Left ventricle myocardium superior (tissue), 1 donor: ENCODE data around the gene RNF112. TPM values are rescaled to one million over a fixed set of nuclear protein-coding genes. Genes with fewer than 3 reads are reported as not detected.
A peak's percentile ranks its signal among the peaks of the same experiment; 100 is the strongest.

Source experiments
- ATAC-seq: fragments of 200-7000 bp; cut with Tn5 transposase; one replicate; pipeline ENCODE4 v1.9.1; 2020; ENCODE audit warnings: mild to moderate bottlenecking, moderate library complexity
- DNase-seq: peaks from one replicate; pipeline ENCODE4 v3.0.0-alpha.2; 2020
- intact Hi-C: fragments of 100-400 bp; cut with micrococcal nuclease; formaldehyde crosslinking; loops from one replicate; pipeline ENCODE4 v1.11.0; 2022
- total RNA-seq: library from RNA; stranded (reverse); fragmentation: NEBNext Ultra II Directional; extraction: Animal tissue kit (Norgen Biotek cat#: 25700); gene quantifications from one replicate; pipeline ENCODE4 v1.2.1, GENCODE V29; 2021
- donor health status: DM: no; HTN: yes; CAD: no; lungs with severe emphysema.

Gene RNF112
- total RNA-seq, 1 donor from 2014 or later: 3.5 TPM

GRCh38 chr17:19386051-19386929 is 24.7 kb upstream of the RNF112 start:
- intact Hi-C loops: no loop called here
- ATAC-seq (peak; percentile 6), DNase-seq (peak; percentile 76)

- ATAC-seq (peak; percentile 69), DNase-seq (peak; percentile 84)
- intact Hi-C loops: no loop called here
These were observed 23.8 kb upstream of the RNF112 start, which contains the start of gene MFAP4 for GRCh38 chr17:19386974-19387920. Gene MFAP4 (minus strand): TSS chr17:19387190. CDS start chr17:19387155, 35 bp downstream.

GRCh38 chr17:19387921-19388521 is 23.0 kb upstream of the RNF112 start:
- DNase-seq: no peak
- intact Hi-C loops: no loop called here
- peak; percentile 13 for ATAC-seq

- intact Hi-C loops: no loop called here
- ATAC-seq (no peak), DNase-seq (no peak)
These were observed 21.9 kb upstream of the RNF112 start for GRCh38 chr17:19388791-19389785.

- intact Hi-C loops: no loop called here
- no peak for ATAC-seq
These were observed 20.1 kb upstream of the RNF112 start for GRCh38 chr17:19390951-19391350.

GRCh38 chr17:19391432-19391831 is 19.6 kb upstream of the RNF112 start:
- DNase-seq: no peak
- no peak for ATAC-seq
- intact Hi-C loops: no loop called here

More at GRCh38 chr17:19390951-19391350, 20.1 kb upstream of the RNF112 start:
- no peak for DNase-seq

- ATAC-seq (no peak), DNase-seq (no peak)
- intact Hi-C loops: no loop called here
These were observed 18.7 kb upstream of the RNF112 start for GRCh38 chr17:19392303-19392702.

GRCh38 chr17:19397556-19398041 is 13.4 kb upstream of the RNF112 start:
- DNase-seq: no peak
- no peak for ATAC-seq
- intact Hi-C loops: no loop called here

- intact Hi-C loops: no loop called here
- ATAC-seq (peak; percentile 91), DNase-seq (peak; percentile 66)
These were observed 12.5 kb upstream of the RNF112 start for GRCh38 chr17:19398301-19399181.

- no peak for DNase-seq
These were observed 11.1 kb upstream of the RNF112 start for GRCh38 chr17:19399750-19400450.

GRCh38 chr17:19401321-19402010 is 9.6 kb upstream of the RNF112 start:
- intact Hi-C loops: no loop called here
- peak; percentile 27 for ATAC-seq

More at GRCh38 chr17:19399750-19400450, 11.1 kb upstream of the RNF112 start:
- intact Hi-C loops: no loop called here
- no peak for ATAC-seq

GRCh38 chr17:19402171-19402570 is 8.9 kb upstream of the RNF112 start:
- intact Hi-C loops: no loop called here
- ATAC-seq (no peak), DNase-seq (no peak)

More at GRCh38 chr17:19401321-19402010, 9.6 kb upstream of the RNF112 start:
- DNase-seq: no peak

GRCh38 chr17:19403021-19403420 is 8.0 kb upstream of the RNF112 start:
- intact Hi-C loops: no loop called here
- no peak for DNase-seq
- no peak for ATAC-seq

- DNase-seq (no peak), ATAC-seq (no peak)
- intact Hi-C loops: no loop called here
These were observed 6.8 kb upstream of the RNF112 start for GRCh38 chr17:19404264-19404663.

- intact Hi-C loops: no loop called here
- ATAC-seq (no peak), DNase-seq (no peak)
These were observed 5.9 kb upstream of the RNF112 start for GRCh38 chr17:19405114-19405513.
